Measurements from ENCODE around the gene TBCK. TPM values are rescaled to one million over a fixed set of nuclear protein-coding genes. Genes with fewer than 3 reads are reported as not detected.

TBCK gene
- total and polyA plus RNA-seq, 2 experiments from 2014 or later = 34.1 to 36.9 TPM

DNA sequence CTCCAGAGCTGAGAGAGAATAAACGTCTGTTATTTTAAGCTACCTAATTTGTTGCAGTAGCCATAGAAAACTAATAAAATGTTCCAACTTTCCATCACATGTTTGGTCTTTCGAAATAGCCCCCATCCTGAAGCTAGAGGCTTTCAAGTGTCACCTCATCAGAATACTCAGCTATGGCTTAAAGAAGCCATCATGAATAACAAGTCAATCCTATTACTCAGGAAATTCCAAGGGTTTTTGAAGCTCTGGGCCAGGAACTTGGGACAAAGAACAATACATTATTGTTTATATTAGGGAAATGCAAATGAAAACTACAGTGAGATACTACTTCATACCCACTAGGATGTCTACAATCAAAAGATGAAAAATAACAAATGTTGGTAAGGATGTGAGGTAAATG, 42.2 kb downstream of the TBCK start:
- no peaks in the 10 kb centered on the region for H3K27me3 ChIP-seq
- TF ChIP-seq, protein P1, sequence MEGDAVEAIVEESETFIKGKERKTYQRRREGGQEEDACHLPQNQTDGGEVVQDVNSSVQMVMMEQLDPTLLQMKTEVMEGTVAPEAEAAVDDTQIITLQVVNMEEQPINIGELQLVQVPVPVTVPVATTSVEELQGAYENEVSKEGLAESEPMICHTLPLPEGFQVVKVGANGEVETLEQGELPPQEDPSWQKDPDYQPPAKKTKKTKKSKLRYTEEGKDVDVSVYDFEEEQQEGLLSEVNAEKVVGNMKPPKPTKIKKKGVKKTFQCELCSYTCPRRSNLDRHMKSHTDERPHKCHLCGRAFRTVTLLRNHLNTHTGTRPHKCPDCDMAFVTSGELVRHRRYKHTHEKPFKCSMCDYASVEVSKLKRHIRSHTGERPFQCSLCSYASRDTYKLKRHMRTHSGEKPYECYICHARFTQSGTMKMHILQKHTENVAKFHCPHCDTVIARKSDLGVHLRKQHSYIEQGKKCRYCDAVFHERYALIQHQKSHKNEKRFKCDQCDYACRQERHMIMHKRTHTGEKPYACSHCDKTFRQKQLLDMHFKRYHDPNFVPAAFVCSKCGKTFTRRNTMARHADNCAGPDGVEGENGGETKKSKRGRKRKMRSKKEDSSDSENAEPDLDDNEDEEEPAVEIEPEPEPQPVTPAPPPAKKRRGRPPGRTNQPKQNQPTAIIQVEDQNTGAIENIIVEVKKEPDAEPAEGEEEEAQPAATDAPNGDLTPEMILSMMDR (IDR thresholded peaks at IDR 0.05; ENCODE audit: low read depth, low read length) = no peak
- H3K36me3 ChIP-seq = peaks cover 7% of the 10 kb centered on the region
- no peaks in the 10 kb centered on the region for H3K4me1 ChIP-seq (ENCODE audit: low read depth)
- H3K9me3 ChIP-seq (ENCODE audit: low read depth) = no peaks in the 10 kb centered on the region
- H3K27ac ChIP-seq = no peak overlapping the region
- no peak overlapping the region for H3K4me3 ChIP-seq
- DNase-seq (ENCODE audit: low read depth in 1 of 2, low spot score in 1 of 2) = peak in 1 of 2 donors; percentile 64

DNA sequence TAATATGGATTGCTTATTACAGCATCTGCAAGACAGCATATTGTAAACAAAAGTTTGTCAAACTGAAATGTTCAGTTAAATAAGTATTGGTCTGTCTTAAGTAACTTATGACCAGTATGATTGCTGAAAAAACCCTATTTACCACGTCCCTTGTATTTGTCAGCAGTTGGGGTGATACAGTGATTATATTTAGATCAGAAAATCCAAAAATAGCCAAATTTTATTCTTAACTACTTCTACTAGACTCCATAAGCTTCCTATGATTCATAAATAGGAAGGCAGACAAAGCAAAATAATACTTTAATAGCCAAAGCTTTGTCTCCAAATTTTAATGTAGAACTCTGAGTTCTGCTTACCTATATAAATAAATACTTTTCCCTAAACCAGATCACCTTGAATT, 45.3 kb downstream of the TBCK start:
- Histone ChIP-seq H3K9me3 (ENCODE audit: low read depth) (no peaks in the 10 kb centered on the region), H3K36me3 (peaks cover 7% of the 10 kb centered on the region), H3K4me1 (ENCODE audit: low read depth) (no peaks in the 10 kb centered on the region), H3K4me3 (no peak overlapping the region), H3K27ac (no peak overlapping the region), H3K27me3 (no peaks in the 10 kb centered on the region)
- TF ChIP-seq, protein P1 (IDR thresholded peaks at IDR 0.05; ENCODE audit: low read depth, low read length) = no peak
- no peak for DNase-seq (ENCODE audit: low read depth in 1 of 2, low spot score in 1 of 2)

DNA sequence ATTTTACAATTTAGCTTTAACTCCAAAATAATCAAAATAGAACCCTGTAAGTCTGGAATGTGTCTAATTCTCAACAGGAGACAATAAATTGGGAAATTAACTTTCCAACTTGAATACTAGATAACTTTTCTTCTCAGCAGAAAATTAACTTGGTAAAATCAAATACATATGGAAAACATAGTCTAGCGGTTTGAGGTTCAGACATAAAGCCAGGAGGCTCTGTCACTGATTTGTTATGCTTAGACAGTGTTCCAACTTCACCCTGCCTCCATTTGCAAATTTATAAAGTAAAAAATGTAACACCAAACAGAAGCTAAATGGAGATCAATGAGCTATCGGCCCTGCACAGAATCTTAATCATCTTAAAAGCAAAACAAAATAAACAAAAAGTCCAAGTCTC, 46.3 kb downstream of the TBCK start:
- TF ChIP-seq, protein P1 (IDR thresholded peaks at IDR 0.05; ENCODE audit: low read depth, low read length) = no peak
- Histone ChIP-seq H3K27ac (no peak overlapping the region), H3K27me3 (no peaks in the 10 kb centered on the region), H3K9me3 (ENCODE audit: low read depth) (no peaks in the 10 kb centered on the region), H3K4me3 (no peak overlapping the region), H3K4me1 (ENCODE audit: low read depth) (no peaks in the 10 kb centered on the region), H3K36me3 (peaks cover 6% of the 10 kb centered on the region)
- DNase-seq (ENCODE audit: low read depth in 1 of 2, low spot score in 1 of 2) = no peak

DNA sequence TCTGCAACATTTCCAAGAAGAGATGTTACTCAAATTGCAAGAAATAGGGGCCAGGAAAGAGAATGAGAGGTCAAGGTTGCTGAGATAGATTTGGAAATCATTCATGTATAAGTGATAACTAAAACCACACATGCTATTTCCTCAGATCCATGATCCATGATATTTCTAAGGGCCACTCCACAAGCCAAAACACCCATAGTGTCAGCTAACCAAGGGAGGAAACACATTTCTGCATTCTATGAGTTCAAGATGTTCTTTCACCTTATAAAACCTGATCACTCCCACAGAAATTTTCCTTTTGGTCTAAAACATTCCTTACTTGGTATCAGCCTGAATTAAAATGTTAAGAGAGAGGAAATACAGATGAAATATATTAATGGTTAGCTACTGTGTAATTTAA, 47.2 kb downstream of the TBCK start:
- DNase-seq (ENCODE audit: low read depth in 1 of 2, low spot score in 1 of 2) = peak in 1 of 2 donors; percentile 32
- H3K4me1 ChIP-seq (ENCODE audit: low read depth) = peaks cover 9% of the 10 kb centered on the region
- no peaks in the 10 kb centered on the region for H3K27me3 ChIP-seq
- no peak overlapping the region for H3K4me3 ChIP-seq
- TF ChIP-seq, protein P1 (IDR thresholded peaks at IDR 0.05; ENCODE audit: low read depth, low read length) = no peak
- no peaks in the 10 kb centered on the region for H3K9me3 ChIP-seq (ENCODE audit: low read depth)
- no peak overlapping the region for H3K27ac ChIP-seq
- no peaks in the 10 kb centered on the region for H3K36me3 ChIP-seq

DNA sequence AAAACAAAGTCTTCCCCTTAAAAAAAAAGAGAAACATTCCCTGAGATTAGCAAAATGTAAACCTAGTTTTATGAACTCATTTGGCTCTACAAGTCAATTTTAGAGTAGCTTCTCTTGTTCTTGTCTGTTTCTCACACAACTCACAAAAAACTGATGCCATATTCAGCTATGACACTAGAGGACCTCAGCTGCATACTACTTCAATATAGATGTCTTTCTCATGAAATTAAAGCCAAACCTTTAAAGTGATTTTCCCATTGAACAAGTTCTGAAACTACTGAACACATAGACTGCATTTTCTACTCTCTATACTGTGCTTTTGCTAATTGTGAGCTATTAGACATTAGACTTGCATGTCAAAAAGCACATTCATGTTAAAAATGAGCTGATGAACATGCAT, 49.8 kb downstream of the TBCK start:
- no peaks in the 10 kb centered on the region for H3K36me3 ChIP-seq
- H3K9me3 ChIP-seq (ENCODE audit: low read depth) = no peaks in the 10 kb centered on the region
- TF ChIP-seq, protein P1 (IDR thresholded peaks at IDR 0.05; ENCODE audit: low read depth, low read length) = peak; percentile 67
- no peak overlapping the region for H3K27ac ChIP-seq
- peaks cover 11% of the 10 kb centered on the region for H3K4me1 ChIP-seq (ENCODE audit: low read depth)
- no peak overlapping the region for H3K4me3 ChIP-seq
- peak; percentile 25 to 76 for DNase-seq (ENCODE audit: low read depth in 1 of 2, low spot score in 1 of 2)
- H3K27me3 ChIP-seq = no peaks in the 10 kb centered on the region

DNA sequence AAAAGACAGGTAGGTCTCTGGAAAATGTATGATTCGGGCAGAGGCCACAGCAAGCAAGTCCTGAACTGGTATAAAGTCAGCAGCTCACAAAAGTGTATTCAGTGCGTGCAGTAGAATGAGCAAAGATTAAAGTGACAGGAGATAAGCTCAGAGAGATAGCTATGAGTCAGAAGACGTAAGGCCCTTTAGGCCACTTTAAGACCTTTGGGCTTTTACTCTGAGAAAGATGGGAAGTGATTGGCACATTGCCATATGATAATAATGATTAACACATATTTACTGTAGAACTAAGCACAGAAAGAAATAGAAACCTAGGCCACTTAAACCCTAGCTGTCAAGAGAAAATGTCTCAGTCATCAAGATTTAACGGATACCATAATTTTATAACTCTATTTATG, 51.7 kb downstream of the TBCK start:
- peak in 1 of 2 donors; percentile 14 for DNase-seq (ENCODE audit: low read depth in 1 of 2, low spot score in 1 of 2)
- Histone ChIP-seq H3K27me3 (no peaks in the 10 kb centered on the region), H3K36me3 (no peaks in the 10 kb centered on the region), H3K27ac (peak overlapping the region; percentile 49), H3K4me3 (no peak overlapping the region), H3K4me1 (ENCODE audit: low read depth) (peaks cover 11% of the 10 kb centered on the region), H3K9me3 (ENCODE audit: low read depth) (no peaks in the 10 kb centered on the region)
- TF ChIP-seq, protein P1 (IDR thresholded peaks at IDR 0.05; ENCODE audit: low read depth, low read length) = no peak
